Keratinocyte (primary cell): Measurements from ENCODE around the gene GCC1. TPM values are rescaled to one million over a fixed set of nuclear protein-coding genes. Genes with fewer than 3 reads are reported as not detected.
"Not testable (repeated sequence)": the region's sequence is repeated elsewhere in the genome, so short reads cannot be mapped to it uniquely, and the experiment has no call there.

ENCODE experiments used
- DNase-seq: peaks from one replicate; pipeline ENCODE4 v3.0.0-alpha.2; 2011; ENCODE audit warnings: low read depth, missing footprints, low spot score
- FAIRE-seq: peaks from 2 replicates; lab custom pipeline; 2011; peaks lifted over from hg19 to GRCh38; lab: Jason Lieb, UNC
- H2AFZ ChIP-seq: 2 replicates; pipeline ENCODE4 v1.6.0; 2012; ENCODE audit warnings: low read length, control low read depth, inconsistent platforms; ENCODE audit not compliant: control insufficient read depth
- H3K27ac ChIP-seq: 2 replicates; pipeline ENCODE4 v1.5.1; 2011; ENCODE audit warnings: low read length; ENCODE audit not compliant: control insufficient read depth, insufficient read depth
- H3K27me3 ChIP-seq: 3 replicates; pipeline ENCODE4 v1.6.0; 2011; ENCODE audit warnings: low read length; ENCODE audit not compliant: control insufficient read depth, insufficient read depth; ENCODE audit errors: extremely low read depth
- H3K36me3 ChIP-seq, 2 experiments: 2 replicates in 1 of 2; 3 replicates in 1 of 2; pipeline ENCODE4 v1.5.1; 2011; ENCODE audit warnings: low read length in 2 of 2, mild to moderate bottlenecking in 1 of 2; ENCODE audit not compliant: control insufficient read depth in 2 of 2, insufficient read depth in 2 of 2; ENCODE audit errors: extremely low read depth in 1 of 2
- H3K4me1 ChIP-seq: 3 replicates; pipeline ENCODE4 v1.5.1; 2011; ENCODE audit warnings: low read length; ENCODE audit not compliant: control insufficient read depth, insufficient read depth; ENCODE audit errors: extremely low read depth
- H3K4me2 ChIP-seq: 3 replicates; pipeline ENCODE4 v1.6.0; 2011; ENCODE audit warnings: low read depth, low read length; ENCODE audit not compliant: control insufficient read depth, insufficient read depth; ENCODE audit errors: extremely low read depth
- H3K4me3 ChIP-seq, 3 experiments: fragments of 200-600 bp in 1 of 3; sonication (generic) in 1 of 3; 2 replicates in 2 of 3; 3 replicates in 1 of 3; pipeline ENCODE4 v1.5.1; 2011 to 2016; ENCODE audit warnings: low read length in 3 of 3, mild to moderate bottlenecking in 3 of 3, control low read depth in 2 of 3, inconsistent platforms in 1 of 3, low read depth in 1 of 3, mixed read lengths in 1 of 3, mixed run types in 1 of 3, moderate library complexity in 1 of 3; ENCODE audit not compliant: control insufficient read depth in 2 of 3, insufficient read depth in 2 of 3; ENCODE audit errors: extremely low read depth in 1 of 3
- H3K79me2 ChIP-seq: 2 replicates; pipeline ENCODE4 v1.6.0; 2012; ENCODE audit warnings: low read length; ENCODE audit not compliant: control insufficient read depth, insufficient read depth
- H3K9ac ChIP-seq: 3 replicates; pipeline ENCODE4 v1.6.0; 2011; ENCODE audit warnings: low read length; ENCODE audit not compliant: control insufficient read depth, insufficient read depth; ENCODE audit errors: extremely low read depth
- H3K9me1 ChIP-seq: 3 replicates; pipeline ENCODE4 v1.6.0; 2011; ENCODE audit warnings: low read length; ENCODE audit not compliant: control insufficient read depth, insufficient read depth; ENCODE audit errors: extremely low read depth
- H3K9me3 ChIP-seq: 2 replicates; pipeline ENCODE4 v1.5.1; 2012; ENCODE audit warnings: low read depth, low read length; ENCODE audit not compliant: control insufficient read depth
- H4K20me1 ChIP-seq: 3 replicates; pipeline ENCODE4 v1.6.0; 2011; ENCODE audit warnings: low read length; ENCODE audit not compliant: control insufficient read depth, insufficient read depth; ENCODE audit errors: extremely low read depth
- EZH2 ChIP-seq: IDR thresholded peaks from one replicate; pipeline ENCODE4 v1.6.1; 2012; ENCODE audit warnings: inconsistent platforms, mild to moderate bottlenecking, low read length, moderate library complexity
- dilution Hi-C: fragments of 300-500 bp; cut with MboI; formaldehyde crosslinking; loops from one replicate; pipeline ENCODE4 v1.7.0; 2020; ENCODE audit warnings: low sequenced_read_pairs; ENCODE audit not compliant: extremely low pct_ligation_motif_present
- polyA plus RNA-seq, 5 experiments: library from polyadenylated mRNA; depleted of rRNA in 3 of 5; stranded (reverse) in 3 of 5; stranded (forward) in 1 of 5; unstranded in 1 of 5; fragments of >200 nt; gene quantifications; 1 replicate in 1 of 5; 2 replicates in 3 of 5; 3 replicates in 1 of 5; pipeline versions ENCODE4 v1.2.1 to v1.2.3, GENCODE V29; 2011 to 2012; ENCODE audit warnings: missing spikeins in 2 of 5, low read depth in 1 of 5, low replicate concordance in 1 of 5
- TF ChIP-seq, protein P1 (sequence below), 3 experiments: IDR thresholded peaks in 1 of 3; conservative IDR thresholded peaks in 1 of 3; optimal IDR thresholded peaks in 1 of 3; 2 replicates in 2 of 3; 3 replicates in 1 of 3; pipeline versions ENCODE3 to v1.5.1; 2011; ENCODE audit warnings: low read length in 3 of 3, mild to moderate bottlenecking in 3 of 3, moderate library complexity in 2 of 3, control low read depth in 1 of 3, inconsistent platforms in 1 of 3; ENCODE audit not compliant: insufficient read depth in 2 of 3; ENCODE audit errors: extremely low read depth in 1 of 3

The GCC1 gene
- polyA plus RNA-seq, 1 donor (not counting 4 experiments of a cell fraction or from before 2014, with no cell fraction given): 8.9 TPM

- no peak for FAIRE-seq
- no peak overlapping the region for H3K27ac ChIP-seq
These were observed 13.5 kb downstream of the GCC1 start for GRCh38 chr7:127571741-127572505.

GRCh38 chr7:127568034-127568433, 17.4 kb downstream of the GCC1 start:
- H3K4me2 ChIP-seq, H3K36me3 ChIP-seq, H3K27ac ChIP-seq, H3K9me3 ChIP-seq, H2AFZ ChIP-seq, H3K4me3 ChIP-seq, H3K79me2 ChIP-seq, H3K27me3 ChIP-seq, H4K20me1 ChIP-seq, dilution Hi-C loops, FAIRE-seq, H3K9me1 ChIP-seq, DNase-seq, H3K4me1 ChIP-seq, H3K9ac ChIP-seq: not testable (repeated sequence)

More at GRCh38 chr7:127571741-127572505, 13.5 kb downstream of the GCC1 start:
- H3K4me1 ChIP-seq: no peaks in the 10 kb centered on the region
- H3K79me2 ChIP-seq: no peaks in the 10 kb centered on the region
- no peak overlapping the region for H3K4me2 ChIP-seq
- TF ChIP-seq, protein P1, sequence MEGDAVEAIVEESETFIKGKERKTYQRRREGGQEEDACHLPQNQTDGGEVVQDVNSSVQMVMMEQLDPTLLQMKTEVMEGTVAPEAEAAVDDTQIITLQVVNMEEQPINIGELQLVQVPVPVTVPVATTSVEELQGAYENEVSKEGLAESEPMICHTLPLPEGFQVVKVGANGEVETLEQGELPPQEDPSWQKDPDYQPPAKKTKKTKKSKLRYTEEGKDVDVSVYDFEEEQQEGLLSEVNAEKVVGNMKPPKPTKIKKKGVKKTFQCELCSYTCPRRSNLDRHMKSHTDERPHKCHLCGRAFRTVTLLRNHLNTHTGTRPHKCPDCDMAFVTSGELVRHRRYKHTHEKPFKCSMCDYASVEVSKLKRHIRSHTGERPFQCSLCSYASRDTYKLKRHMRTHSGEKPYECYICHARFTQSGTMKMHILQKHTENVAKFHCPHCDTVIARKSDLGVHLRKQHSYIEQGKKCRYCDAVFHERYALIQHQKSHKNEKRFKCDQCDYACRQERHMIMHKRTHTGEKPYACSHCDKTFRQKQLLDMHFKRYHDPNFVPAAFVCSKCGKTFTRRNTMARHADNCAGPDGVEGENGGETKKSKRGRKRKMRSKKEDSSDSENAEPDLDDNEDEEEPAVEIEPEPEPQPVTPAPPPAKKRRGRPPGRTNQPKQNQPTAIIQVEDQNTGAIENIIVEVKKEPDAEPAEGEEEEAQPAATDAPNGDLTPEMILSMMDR (optimal IDR thresholded peaks at IDR 0.05 in 1 of 3, IDR thresholded peaks at IDR 0.05 in 1 of 3, conservative IDR thresholded peaks at IDR 0.05 in 1 of 3; ENCODE audit: extremely low read depth in 1 of 3, insufficient read depth in 2 of 3, low read length in 3 of 3): no peak
- TF ChIP-seq EZH2: no peak
- no peaks in the 10 kb centered on the region for H3K27me3 ChIP-seq
- no peak overlapping the region for H3K4me3 ChIP-seq
- H4K20me1 ChIP-seq: no peaks in the 10 kb centered on the region
- H3K36me3 ChIP-seq: no peaks in the 10 kb centered on the region
- H2AFZ ChIP-seq: no peak overlapping the region
- H3K9ac ChIP-seq: no peak overlapping the region
- no peak for DNase-seq
- dilution Hi-C loops: no loop called here
- no peaks in the 10 kb centered on the region for H3K9me1 ChIP-seq
- H3K9me3 ChIP-seq: no peaks in the 10 kb centered on the region

GRCh38 chr7:127566242-127566641, 19.2 kb downstream of the GCC1 start:
- no peaks in the 10 kb centered on the region for H3K9me1 ChIP-seq
- dilution Hi-C loops: no loop called here
- DNase-seq: no peak
- H3K27ac ChIP-seq: no peak overlapping the region
- no peak overlapping the region for H3K4me3 ChIP-seq
- no peak for FAIRE-seq
- no peak overlapping the region for H3K4me2 ChIP-seq
- H3K9me3 ChIP-seq: no peaks in the 10 kb centered on the region
- H3K36me3 ChIP-seq: no peaks in the 10 kb centered on the region
- no peaks in the 10 kb centered on the region for H3K27me3 ChIP-seq
- H4K20me1 ChIP-seq: no peaks in the 10 kb centered on the region
- no peak overlapping the region for H2AFZ ChIP-seq
- TF ChIP-seq, protein P1 (optimal IDR thresholded peaks at IDR 0.05 in 1 of 3, IDR thresholded peaks at IDR 0.05 in 1 of 3, conservative IDR thresholded peaks at IDR 0.05 in 1 of 3; ENCODE audit: extremely low read depth in 1 of 3, insufficient read depth in 2 of 3, low read length in 3 of 3): no peak
- no peak for TF ChIP-seq EZH2
- H3K4me1 ChIP-seq: no peaks in the 10 kb centered on the region
- H3K79me2 ChIP-seq: no peaks in the 10 kb centered on the region
- no peak overlapping the region for H3K9ac ChIP-seq
